ENCODE results near the gene CTRB1. TPM values are rescaled to one million over a fixed set of nuclear protein-coding genes. Genes with fewer than 3 reads are reported as not detected.

Gene CTRB1
- total RNA-seq, 2 experiments from 2014 or later: not detected

- CTCF ChIA-PET: interaction anchor here (1.3 to 1.5 kb wide), 3 partner anchors 16 to 216 kb away, joined by 3 to 8 read pairs (median 4); no protein-coding TSS in a partner anchor
- POLR2A ChIA-PET: interaction anchor here (0.6 kb wide), 1 partner anchor 398 kb away, joined by 3 read pairs; no protein-coding TSS in a partner anchor
Observed at GRCh38 chr16:75249441-75249840, 30.7 kb downstream of the CTRB1 start.

DNA sequence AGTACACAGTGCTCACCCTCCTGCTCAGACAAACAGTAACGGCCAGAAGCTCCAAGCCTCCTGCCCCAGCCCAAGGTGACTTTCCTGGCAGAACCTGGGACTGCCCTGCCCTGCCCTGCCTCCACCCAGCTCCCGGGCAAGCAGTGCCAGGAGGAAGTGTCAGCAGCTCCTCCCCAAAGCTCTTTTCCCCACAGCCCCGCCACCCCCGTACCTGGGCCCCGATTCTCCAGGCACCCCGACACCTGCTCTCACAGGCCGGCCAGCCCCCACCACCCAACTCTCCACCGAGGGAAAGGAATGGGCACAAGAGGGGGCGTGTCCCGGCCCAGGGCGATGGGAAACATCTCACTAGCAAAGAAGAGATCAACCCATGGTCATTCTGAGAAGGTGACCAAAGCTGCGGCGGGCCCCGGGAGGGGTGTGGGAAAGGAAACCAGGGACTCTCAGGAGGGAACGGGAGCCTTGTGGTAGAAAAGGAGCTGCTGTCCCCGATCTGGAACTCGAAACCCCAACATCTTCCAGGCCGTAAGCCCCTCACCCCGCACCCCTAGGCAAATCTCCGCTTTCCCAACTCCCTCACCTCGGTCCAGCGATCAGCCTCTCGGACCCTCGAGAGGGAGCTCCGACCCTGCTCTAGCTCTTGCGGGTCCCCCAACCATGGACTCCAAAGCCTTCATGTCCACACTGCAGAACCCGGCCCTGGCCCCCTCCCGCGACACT lies 31.5 kb downstream of the CTRB1 start:
- CTCF ChIA-PET: interaction anchor here (0.6 to 1.5 kb wide), 4 partner anchors 16 to 215 kb away, joined by 3 to 8 read pairs (median 4); no protein-coding TSS in a partner anchor
- POLR2A ChIA-PET: no interaction called here

- POLR2A ChIA-PET: no interaction called here
Observed at GRCh38 chr16:75250809-75251279, 32.1 kb downstream of the CTRB1 start.

DNA sequence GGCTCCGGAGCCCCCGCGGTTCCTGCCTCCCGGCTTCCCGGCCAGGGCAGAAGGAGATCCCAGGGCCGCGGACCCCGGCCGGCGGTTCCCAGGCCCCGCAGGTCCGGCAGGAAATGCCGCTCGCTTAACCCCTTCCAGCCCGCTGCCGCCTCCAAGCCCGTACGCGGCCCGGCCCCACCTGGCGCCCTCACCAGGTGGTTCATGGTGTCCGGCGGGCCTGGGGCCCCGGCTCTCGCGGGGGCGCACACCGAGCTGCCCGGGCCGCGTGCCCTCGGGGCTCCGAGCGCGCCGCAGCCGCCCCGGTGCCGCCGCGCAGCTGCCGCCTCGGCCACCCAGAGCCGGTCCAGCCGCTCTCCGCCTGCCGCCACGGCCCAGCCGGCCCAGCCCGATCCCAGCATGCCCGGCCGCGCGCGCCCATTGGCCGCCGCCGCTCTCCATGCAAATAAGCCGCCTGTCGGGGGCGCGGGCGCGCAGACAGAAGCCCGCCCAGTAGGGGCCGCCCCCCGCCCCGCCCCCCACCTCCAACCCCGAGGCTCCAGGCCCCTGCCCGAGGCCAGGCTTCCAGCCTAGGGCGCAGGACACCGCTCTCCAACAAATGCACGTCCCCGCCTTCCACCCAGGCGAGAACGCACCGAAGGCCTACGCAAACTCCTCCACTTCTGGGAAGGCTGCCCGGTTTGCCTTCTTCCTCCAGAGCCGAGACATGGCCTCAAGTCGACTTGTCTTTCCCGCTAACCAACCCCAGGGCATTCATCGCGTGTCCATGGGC lies 32.7 kb downstream of the CTRB1 start, which contains the start of gene BCAR1:
Gene BCAR1, minus strand, starts transcription at position 345 of the 769 bp plus-strand sequence. Its CDS starts 142 bp downstream, at position 203.
- ChIA-PET CTCF (no interaction called here), POLR2A (no interaction called here)

More at GRCh38 chr16:75250809-75251279, 32.1 kb downstream of the CTRB1 start:
- CTCF ChIA-PET: interaction anchor here (0.6 to 1.5 kb wide), 3 partner anchors 130 to 214 kb away, joined by 3 to 5 read pairs (median 4); no protein-coding TSS in a partner anchor

DNA sequence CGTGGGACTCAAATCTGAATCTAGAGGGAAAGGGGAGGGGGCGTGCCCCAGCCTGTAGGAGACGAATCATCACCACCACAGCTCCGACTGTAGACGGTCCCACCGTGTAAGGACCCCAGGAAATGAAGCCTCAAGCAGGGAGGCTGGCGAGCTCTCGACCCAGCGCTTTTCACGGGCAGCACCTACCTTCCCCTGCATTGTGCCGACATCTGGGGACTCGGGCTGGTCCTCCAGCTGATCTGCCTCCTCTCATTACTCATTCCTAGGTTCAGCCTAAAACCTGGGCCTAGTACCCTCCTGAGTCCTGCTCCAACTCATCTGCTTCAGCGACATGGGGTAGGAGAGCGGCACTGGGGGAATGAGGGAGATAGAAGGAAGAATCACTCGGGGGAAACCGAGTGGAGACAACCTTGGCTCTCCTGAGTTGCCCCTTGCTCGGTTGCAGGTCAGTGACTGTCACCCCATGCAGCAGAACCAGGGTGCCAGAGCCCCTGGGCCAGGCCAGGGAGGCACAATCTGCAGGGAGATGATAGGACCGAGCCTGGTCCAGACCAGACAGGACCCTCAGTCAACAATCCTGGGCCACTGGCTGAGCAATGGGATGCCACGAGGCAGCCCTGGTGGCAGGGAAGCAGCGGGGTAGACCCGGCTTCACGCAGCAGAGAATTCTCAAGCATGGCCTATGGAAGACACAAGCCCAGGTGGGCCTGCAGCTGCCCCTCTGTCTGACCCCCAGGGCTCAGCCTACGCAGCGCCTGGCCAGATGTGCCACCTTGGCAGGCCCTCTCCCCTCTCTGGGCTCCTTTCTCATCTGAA lies 33.5 kb downstream of the CTRB1 start:
- CTCF ChIA-PET: no interaction called here
- POLR2A ChIA-PET: no interaction called here

GRCh38 chr16:75252946-75253911 lies 34.4 kb downstream of the CTRB1 start:
- ChIA-PET POLR2A (no interaction called here), CTCF (interaction anchor here (1.0 kb wide), 1 partner anchor 28 kb away, joined by 4 read pairs; no protein-coding TSS in a partner anchor)

DNA sequence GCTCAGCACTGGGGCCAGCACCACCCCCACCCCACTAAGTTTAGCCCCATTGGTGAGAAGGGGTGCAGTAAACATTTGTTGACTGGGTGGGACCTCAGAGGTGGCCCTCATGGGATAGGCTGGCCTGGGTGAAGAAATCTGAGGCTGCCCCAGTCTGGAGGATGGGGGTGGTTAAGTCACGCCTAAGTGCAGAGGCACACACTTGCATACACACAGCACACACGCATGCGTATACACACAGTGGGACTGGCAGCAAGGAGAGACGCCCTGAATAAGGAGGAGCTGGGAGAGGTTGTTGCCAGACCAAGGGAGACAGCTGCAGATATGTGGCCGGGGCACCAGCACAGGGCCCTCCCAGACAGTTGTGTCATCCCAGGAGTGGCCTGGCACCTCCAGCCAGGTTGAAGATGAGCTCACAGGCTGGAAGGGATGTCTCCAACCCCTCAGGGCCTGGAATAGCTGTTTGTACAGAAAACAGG lies 35.6 kb downstream of the CTRB1 start:
- CTCF ChIA-PET: no interaction called here
- POLR2A ChIA-PET: no interaction called here

DNA sequence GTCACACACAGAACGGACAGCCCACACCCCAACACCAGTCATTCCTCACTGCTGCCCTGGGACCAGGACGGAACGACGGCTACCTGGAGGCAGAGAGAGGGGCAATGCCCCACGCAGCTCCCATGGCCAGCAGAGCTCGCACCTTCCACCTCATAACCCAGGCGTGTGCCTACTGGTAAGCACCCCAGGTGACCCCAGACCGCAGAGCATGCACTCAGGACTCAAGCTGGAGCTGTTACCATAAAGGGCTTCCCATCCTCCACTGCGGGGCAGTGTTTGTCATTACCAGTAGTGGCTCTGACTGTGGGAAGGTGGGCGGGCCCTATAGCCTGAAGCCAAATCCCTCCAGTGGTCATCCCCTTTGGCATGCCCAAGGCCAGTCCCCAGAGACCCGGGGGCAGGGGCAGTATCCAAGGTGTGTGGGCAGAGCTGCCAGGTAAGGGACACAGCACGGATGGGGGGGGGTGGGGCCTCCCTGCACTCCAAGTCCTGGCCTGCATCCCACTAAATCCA lies 37.3 kb downstream of the CTRB1 start:
- CTCF ChIA-PET: no interaction called here
- POLR2A ChIA-PET: no interaction called here

GRCh38 chr16:75256696-75257343 lies 38.0 kb downstream of the CTRB1 start:
- CTCF ChIA-PET: no interaction called here
- POLR2A ChIA-PET: no interaction called here

- ChIA-PET POLR2A (no interaction called here), CTCF (no interaction called here)
Observed at GRCh38 chr16:75257886-75258806, 39.4 kb downstream of the CTRB1 start.

DNA sequence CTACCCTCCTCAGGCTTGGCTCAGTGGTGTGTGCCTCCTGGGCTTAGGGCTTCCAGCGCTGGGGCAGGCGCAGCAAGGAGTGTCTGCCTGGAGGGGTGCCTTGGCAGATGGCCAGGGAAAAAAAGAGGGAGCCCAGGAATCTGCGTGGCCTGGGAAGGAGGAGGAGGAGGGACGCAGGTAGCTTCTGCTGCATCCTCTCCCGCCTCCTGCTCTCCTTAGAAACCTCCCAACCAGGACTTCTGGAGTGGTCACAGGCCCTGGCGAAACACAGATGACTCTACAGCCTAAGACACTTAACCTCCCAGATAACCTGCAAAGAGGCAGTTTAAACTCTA lies 40.0 kb downstream of the CTRB1 start:
- CTCF ChIA-PET: no interaction called here
- POLR2A ChIA-PET: no interaction called here

DNA sequence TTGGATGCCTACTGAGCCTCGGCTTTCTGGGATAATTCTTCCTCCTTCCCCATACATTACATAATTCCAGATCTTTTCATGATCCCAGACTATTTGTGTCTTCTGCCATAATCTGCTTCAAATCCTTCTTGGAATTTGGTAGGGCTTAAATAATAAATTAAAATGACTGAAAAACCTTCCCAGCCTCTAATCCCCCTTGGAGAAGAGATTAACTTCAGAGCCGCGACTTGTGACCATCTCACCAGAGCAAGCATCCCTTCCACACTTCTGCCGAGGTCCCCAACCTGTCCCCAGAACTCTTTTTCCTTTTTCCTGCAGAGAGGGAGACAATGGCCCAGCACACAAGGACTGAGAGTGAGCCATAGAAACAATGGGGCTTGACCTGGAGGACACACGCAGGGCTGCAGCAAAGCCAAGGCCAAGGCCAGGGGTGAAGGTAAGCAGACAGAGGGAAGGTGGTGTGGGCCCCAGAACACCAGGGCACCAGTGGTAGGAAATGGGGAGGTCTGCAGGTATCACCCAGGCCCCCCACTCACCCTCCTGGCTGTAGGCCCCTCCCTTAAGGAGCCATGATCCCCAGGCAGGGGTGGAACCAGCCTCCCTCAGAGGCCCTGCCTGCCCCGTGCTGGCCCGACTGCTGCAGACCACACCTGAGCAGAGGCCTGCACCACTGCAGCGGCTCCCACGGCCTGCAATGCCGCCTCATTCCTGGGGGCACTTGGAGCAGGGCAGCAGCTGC lies 42.2 kb downstream of the CTRB1 start:
- ChIA-PET CTCF (interaction anchor here (0.5 kb wide), 1 partner anchor 61 kb away, joined by 3 read pairs; no protein-coding TSS in a partner anchor), POLR2A (no interaction called here)

GRCh38 chr16:75261590-75262078 lies 42.8 kb downstream of the CTRB1 start:
- POLR2A ChIA-PET: no interaction called here
- CTCF ChIA-PET: no interaction called here

GRCh38 chr16:75262104-75262799 lies 43.5 kb downstream of the CTRB1 start:
- POLR2A ChIA-PET: no interaction called here
- CTCF ChIA-PET: interaction anchor here (1.3 kb wide), 1 partner anchor 29 kb away, joined by 3 read pairs; no protein-coding TSS in a partner anchor

GRCh38 chr16:75262800-75263127 lies 44.0 kb downstream of the CTRB1 start:
- ChIA-PET POLR2A (no interaction called here), CTCF (interaction anchor here (1.3 kb wide), 1 partner anchor 29 kb away, joined by 3 read pairs; no protein-coding TSS in a partner anchor)

Measured in activated CD8-positive, alpha-beta memory T cell treated with anti-CD3 and anti-CD28 coated beads for 36 hours (primary cell).